ENCODE results near the gene TCN2.

Gene TCN2

GRCh38 chr22:30667494-30668385 lies 60.8 kb downstream of the TCN2 start, which contains the start of gene DUSP18:
DUSP18 (minus strand) TSS chr22:30667875; CDS start chr22:30664003, 3,872 bp downstream.
- peaks cover 0 to 18% (median 13%) of the 10 kb centered on the region in 4 donors for H3K4me1 ChIP-seq
- peaks cover 0 to 17% (median 9%) of the 10 kb centered on the region in 3 donors for H3K36me3 ChIP-seq
- peak within 1 kb of the TSS; percentile 61 to 78 for H3K4me3 ChIP-seq
- intact Hi-C loops (cut with DNase I; ENCODE audit: low total_unique reads) = no loop called here
- H3K9me3 ChIP-seq = no peaks in the 10 kb centered on the region
- no peaks in the 10 kb centered on the region for H3K27me3 ChIP-seq
- peak; percentile 38 to 43 for TF ChIP-seq CTCF (IDR thresholded peaks at IDR 0.05)
- DNase-seq = peak; percentile 90 to 95
- H3K27ac ChIP-seq = peak within 1 kb of the TSS; percentile 29 to 52

- no peak for TF ChIP-seq CTCF (IDR thresholded peaks at IDR 0.05)
- peak overlapping the region; percentile 61 to 78 for H3K4me3 ChIP-seq
- DNase-seq = no peak
- intact Hi-C loops (cut with DNase I; ENCODE audit: low total_unique reads) = no loop called here
- H3K27ac ChIP-seq = peak overlapping the region; percentile 29 to 52
- H3K9me3 ChIP-seq = no peaks in the 10 kb centered on the region
- peaks cover 0 to 11% (median 3%) of the 10 kb centered on the region in 3 donors for H3K36me3 ChIP-seq
- no peaks in the 10 kb centered on the region for H3K27me3 ChIP-seq
- H3K4me1 ChIP-seq = peaks cover 0 to 18% (median 13%) of the 10 kb centered on the region in 4 donors
Measured at GRCh38 chr22:30668386-30668710, 61.4 kb downstream of the TCN2 start.

GRCh38 chr22:30671071-30671470 lies 64.1 kb downstream of the TCN2 start:
- no peak overlapping the region for H3K27ac ChIP-seq
- no peaks in the 10 kb centered on the region for H3K9me3 ChIP-seq
- peaks cover 0 to 10% of the 10 kb centered on the region in 2 donors for H3K27me3 ChIP-seq
- no peak overlapping the region for H3K4me3 ChIP-seq
- no peak for DNase-seq
- intact Hi-C loops (cut with DNase I; ENCODE audit: low total_unique reads) = no loop called here
- peaks cover 0 to 18% (median 11%) of the 10 kb centered on the region in 4 donors for H3K4me1 ChIP-seq
- no peak for TF ChIP-seq CTCF (IDR thresholded peaks at IDR 0.05)
- H3K36me3 ChIP-seq = no peaks in the 10 kb centered on the region

- peaks cover 0 to 25% of the 10 kb centered on the region in 2 donors for H3K27me3 ChIP-seq
- DNase-seq = no peak
- H3K4me1 ChIP-seq = peaks cover 0 to 5% (median 5%) of the 10 kb centered on the region in 4 donors
- H3K27ac ChIP-seq = no peak overlapping the region
- no peaks in the 10 kb centered on the region for H3K9me3 ChIP-seq
- no peaks in the 10 kb centered on the region for H3K36me3 ChIP-seq
- no peak for TF ChIP-seq CTCF (IDR thresholded peaks at IDR 0.05)
- H3K4me3 ChIP-seq = no peak overlapping the region
- intact Hi-C loops (cut with DNase I; ENCODE audit: low total_unique reads) = no loop called here
Measured at GRCh38 chr22:30673136-30673535, 66.2 kb downstream of the TCN2 start.

GRCh38 chr22:30674482-30674881 lies 67.5 kb downstream of the TCN2 start:
- H3K27me3 ChIP-seq = peaks cover 0 to 25% of the 10 kb centered on the region in 2 donors
- no peaks in the 10 kb centered on the region for H3K9me3 ChIP-seq
- H3K36me3 ChIP-seq = no peaks in the 10 kb centered on the region
- no peak overlapping the region for H3K27ac ChIP-seq
- no peaks in the 10 kb centered on the region for H3K4me1 ChIP-seq
- intact Hi-C loops (cut with DNase I; ENCODE audit: low total_unique reads) = no loop called here
- H3K4me3 ChIP-seq = no peak overlapping the region
- DNase-seq = no peak
- TF ChIP-seq CTCF (IDR thresholded peaks at IDR 0.05) = no peak

Data from tibial artery (tissue), 4 donors.